T47D (cell line): ENCODE data around the gene EPS15.
"Not testable (repeated sequence)": the region's sequence is repeated elsewhere in the genome, so short reads cannot be mapped to it uniquely, and the experiment has no call there.

ENCODE experiments used
- DNase-seq, 2 experiments: peaks; one replicate each; pipeline versions ENCODE4 v3.0.0 to v3.0.0-alpha.2; 2011 to 2012; ENCODE audit warnings: low read depth in 1 of 2, low spot score in 1 of 2
- JUND ChIP-seq: IDR thresholded peaks from 2 replicates; pipeline ENCODE4 v1.6.1; 2012; ENCODE audit warnings: low read depth
- in situ Hi-C: cut with HindIII; loops from 2 replicates; pipeline ENCODE4 v1.10.0; 2016; ENCODE audit warnings: low sequenced_read_pairs, low pct_unique_long_range_greater_than_20kb

EPS15 gene

DNA sequence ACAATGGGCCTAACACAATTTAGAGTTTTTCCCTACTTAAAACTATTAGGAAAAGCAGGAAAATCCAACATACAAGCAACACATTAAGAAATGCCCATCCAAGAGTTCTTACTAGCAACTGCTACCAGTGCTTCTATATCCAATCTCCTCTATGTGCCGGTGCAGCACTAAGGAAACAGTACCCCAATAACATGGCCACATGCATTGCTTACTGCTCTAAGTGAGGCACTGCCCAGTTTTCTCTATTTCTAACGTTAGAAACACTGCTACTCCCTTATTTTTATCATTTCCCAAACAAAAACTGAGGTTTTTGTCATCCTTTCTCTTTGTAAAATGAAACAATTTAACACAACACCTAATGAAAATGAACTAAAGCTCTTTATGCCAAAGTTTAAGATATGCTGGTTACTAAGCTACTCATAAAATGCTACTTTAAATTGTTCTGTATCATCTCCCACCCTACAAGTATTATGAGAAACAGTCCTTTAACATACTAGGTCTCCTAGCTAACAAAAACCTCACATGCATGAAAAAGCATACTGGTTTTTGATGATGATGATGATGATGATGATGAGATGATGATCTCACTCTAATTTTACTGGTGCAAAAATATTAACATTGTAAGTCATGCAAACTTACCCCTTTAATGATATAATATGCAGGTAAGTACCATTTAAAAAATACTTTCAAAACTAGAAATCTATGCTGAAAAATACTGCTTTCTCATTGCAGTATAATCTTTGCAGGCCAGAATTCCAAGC, 98.0 kb downstream of the EPS15 start:
- TF ChIP-seq JUND = no peak
- DNase-seq = no peak
- in situ Hi-C loops = no loop called here

DNA sequence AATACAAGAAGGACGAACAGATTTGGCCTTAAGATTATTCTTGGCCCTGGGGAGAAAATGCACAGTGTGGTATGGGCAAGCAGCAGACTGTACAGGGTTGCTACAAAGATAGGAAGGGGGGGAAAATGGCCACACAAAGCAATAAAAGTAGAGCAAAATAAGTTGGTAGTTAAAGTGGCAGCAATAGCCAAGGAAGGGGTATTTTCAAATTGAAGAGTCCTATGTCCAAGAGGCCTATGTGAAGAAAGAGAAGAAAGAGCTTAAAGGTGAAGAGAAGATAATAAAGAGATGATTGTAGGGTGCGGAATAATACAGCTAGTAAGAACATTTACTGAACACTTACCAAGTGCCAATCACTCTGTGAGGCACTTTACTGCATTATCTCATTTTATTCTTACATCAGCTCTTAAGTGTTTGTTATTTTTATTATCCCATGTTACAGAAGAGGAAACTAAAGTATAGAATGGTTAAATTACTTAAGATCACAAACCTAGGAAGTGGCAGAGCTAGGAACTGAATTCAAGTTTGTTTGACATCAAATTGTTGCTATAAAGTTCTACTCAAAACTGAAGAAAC, 100.6 kb downstream of the EPS15 start:
- TF ChIP-seq JUND = no peak
- in situ Hi-C loops = no loop called here
- no peak for DNase-seq

- in situ Hi-C loops = no loop called here
- DNase-seq = no peak
- no peak for TF ChIP-seq JUND
Observed at GRCh38 chr1:51417496-51418383, 101.3 kb downstream of the EPS15 start.

DNA sequence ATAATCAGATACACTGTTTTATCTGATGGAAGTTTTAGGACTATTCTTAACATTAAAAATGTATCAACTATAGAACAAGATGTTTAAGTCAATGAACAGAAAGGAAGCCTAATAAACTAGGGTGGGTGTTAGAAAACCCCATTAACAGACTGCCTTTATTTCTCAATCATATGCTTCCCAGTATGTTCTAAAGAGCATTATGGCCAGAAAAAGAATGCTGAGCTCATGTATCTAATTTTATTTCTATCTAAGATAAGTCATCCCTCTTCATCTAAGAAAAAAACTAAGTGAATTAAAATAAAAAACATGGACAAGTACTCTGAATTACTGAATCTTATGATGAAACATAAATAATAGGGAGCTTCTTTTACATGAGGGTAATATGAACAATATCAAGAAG, 102.2 kb downstream of the EPS15 start:
- in situ Hi-C loops = no loop called here

GRCh38 chr1:51415963-51416362, 103.1 kb downstream of the EPS15 start:
- DNase-seq = no peak
- no peak for TF ChIP-seq JUND
- in situ Hi-C loops = no loop called here

More for the DNA sequence above, 102.2 kb downstream of the EPS15 start:
- DNase-seq = no peak
- no peak for TF ChIP-seq JUND

- no peak for DNase-seq
- in situ Hi-C loops = no loop called here
- no peak for TF ChIP-seq JUND
Observed at GRCh38 chr1:51414811-51415210, 104.3 kb downstream of the EPS15 start.

GRCh38 chr1:51411820-51412219, 107.2 kb downstream of the EPS15 start:
- DNase-seq, in situ Hi-C loops: not testable (repeated sequence)

- in situ Hi-C loops = no loop called here
- peak in 1 of 2 experiments; percentile 7 for DNase-seq
- no peak for TF ChIP-seq JUND
Observed at GRCh38 chr1:51410568-51411460, 108.3 kb downstream of the EPS15 start.

GRCh38 chr1:51409755-51410541, 109.1 kb downstream of the EPS15 start:
- in situ Hi-C loops, DNase-seq: not testable (repeated sequence)

DNA sequence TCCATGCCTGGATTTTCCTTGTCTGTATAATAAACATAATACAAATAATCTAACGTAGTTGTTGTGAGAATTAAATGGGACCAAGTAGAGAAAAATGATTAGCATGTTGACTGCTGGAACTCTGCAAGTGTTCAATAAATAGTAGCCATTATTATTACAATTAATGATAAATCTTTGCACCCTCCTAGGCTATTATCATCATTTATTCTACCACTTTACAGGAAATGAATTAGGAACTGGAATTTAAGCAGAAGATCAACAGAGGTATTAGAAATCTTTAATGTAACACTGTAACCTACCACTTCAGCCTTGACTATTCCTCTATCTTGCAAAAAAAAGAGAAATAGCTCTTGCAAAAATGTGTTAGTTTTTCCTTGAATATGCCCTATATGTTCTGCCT, 126.8 kb downstream of the EPS15 start:
- in situ Hi-C loops = no loop called here
- no peak for DNase-seq
- TF ChIP-seq JUND = no peak

GRCh38 chr1:51390641-51391040, 128.4 kb downstream of the EPS15 start:
- in situ Hi-C loops, DNase-seq: not testable (repeated sequence)

DNA sequence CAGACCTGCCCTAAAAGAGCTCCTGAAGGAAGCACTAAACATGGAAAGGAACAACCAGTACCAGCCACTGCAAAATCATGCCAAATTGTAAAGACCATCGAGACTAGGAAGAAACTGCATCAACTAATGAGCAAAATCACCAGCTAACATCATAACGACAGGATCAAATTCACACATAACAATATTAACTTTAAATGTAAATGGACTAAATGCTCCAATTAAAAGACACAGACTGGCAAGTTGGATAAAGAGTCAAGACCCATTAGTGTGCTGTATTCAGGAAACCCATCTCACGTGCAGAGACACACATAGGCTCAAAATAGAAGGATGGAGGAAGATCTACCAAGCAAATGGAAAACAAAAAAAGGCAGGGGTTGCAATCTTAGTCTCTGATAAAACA, 131.8 kb downstream of the EPS15 start:
- in situ Hi-C loops = not testable (repeated sequence)

GRCh38 chr1:51386259-51386658, 132.8 kb downstream of the EPS15 start:
- in situ Hi-C loops, DNase-seq: not testable (repeated sequence)

More for the DNA sequence above, 131.8 kb downstream of the EPS15 start:
- not testable (repeated sequence) for DNase-seq
